Inferior parietal cortex (tissue), 1 donor: ENCODE measurements around the gene COPS6.
A peak's percentile ranks its signal among the peaks of the same experiment; 100 is the strongest.

ENCODE experiments used
- DNase-seq: peaks from one replicate; pipeline ENCODE4 v3.0.0-alpha.2; 2016; ENCODE audit errors: extremely low spot score

COPS6 gene

GRCh38 chr7:100088621-100089457 is at the start of gene COPS6:
Gene COPS6 (plus strand): TSS chr7:100088969. CDS start chr7:100088991, 22 bp downstream.
- DNase-seq, result peak; percentile 81

GRCh38 chr7:100040575-100040974 is 48.2 kb upstream of the COPS6 start:
- DNase-seq, result no peak

- DNase-seq, result no peak
Observed at GRCh38 chr7:100044718-100045117, 44.1 kb upstream of the COPS6 start.

GRCh38 chr7:100048680-100049079 is 40.1 kb upstream of the COPS6 start:
- no peak for DNase-seq

GRCh38 chr7:100049441-100050291 is 39.1 kb upstream of the COPS6 start, which contains the start of gene ZSCAN21:
Gene ZSCAN21 (plus strand): TSS chr7:100049774. CDS start chr7:100057007, 7,233 bp downstream.
- DNase-seq, result peak; percentile 91

GRCh38 chr7:100051611-100052010 is 37.2 kb upstream of the COPS6 start:
- DNase-seq, result no peak

- DNase-seq, result peak; percentile 89
Observed at GRCh38 chr7:100053215-100053614, 35.6 kb upstream of the COPS6 start.

GRCh38 chr7:100057006-100057405 is 31.8 kb upstream of the COPS6 start:
- DNase-seq, result no peak

GRCh38 chr7:100059251-100059739 is 29.5 kb upstream of the COPS6 start:
- DNase-seq, result no peak

GRCh38 chr7:100061518-100062193 is 27.1 kb upstream of the COPS6 start:
- no peak for DNase-seq

GRCh38 chr7:100063376-100063775 is 25.4 kb upstream of the COPS6 start:
- DNase-seq, result no peak

- no peak for DNase-seq
Observed at GRCh38 chr7:100064162-100064561, 24.6 kb upstream of the COPS6 start.

- DNase-seq, result no peak
Observed at GRCh38 chr7:100065452-100066186, 23.1 kb upstream of the COPS6 start.

GRCh38 chr7:100066953-100067352 is 21.8 kb upstream of the COPS6 start:
- DNase-seq, result no peak

- DNase-seq, result no peak
Observed at GRCh38 chr7:100069991-100070390, 18.8 kb upstream of the COPS6 start.

GRCh38 chr7:100071018-100071723 is 17.6 kb upstream of the COPS6 start:
- no peak for DNase-seq

GRCh38 chr7:100072462-100072861 is 16.3 kb upstream of the COPS6 start:
- DNase-seq, result no peak

- DNase-seq, result no peak
Observed at GRCh38 chr7:100074841-100075240, 13.9 kb upstream of the COPS6 start.

GRCh38 chr7:100075418-100075817 is 13.4 kb upstream of the COPS6 start:
- DNase-seq, result no peak

GRCh38 chr7:100077205-100077604 is 11.6 kb upstream of the COPS6 start:
- DNase-seq, result no peak
